Mucosa of rectum (tissue), 2 donors: Measurements from ENCODE around the gene PRORP.
A peak's percentile ranks its signal among the peaks of the same experiment; 100 is the strongest.
"Not testable (repeated sequence)": the region's sequence is repeated elsewhere in the genome, so short reads cannot be mapped to it uniquely, and the experiment has no call there.

Experiments
- H3K27ac ChIP-seq, 2 donors: one replicate each; pipeline ENCODE4 v1.7.0; 2013; ENCODE audit warnings: inconsistent platforms in 2 of 2, low read depth in 2 of 2, low read length in 2 of 2
- H3K27me3 ChIP-seq, 2 donors: one replicate each; pipeline ENCODE4 v1.7.0; 2013; ENCODE audit warnings: low read length in 2 of 2; ENCODE audit not compliant: control insufficient read depth in 2 of 2, insufficient read depth in 2 of 2
- H3K36me3 ChIP-seq, 2 donors: one replicate each; pipeline ENCODE4 v1.7.0; 2013; ENCODE audit warnings: low read length in 2 of 2; ENCODE audit not compliant: control insufficient read depth in 2 of 2, insufficient read depth in 2 of 2
- H3K4me1 ChIP-seq, 2 donors: one replicate each; pipeline ENCODE4 v1.7.0; 2013; ENCODE audit warnings: low read length in 2 of 2, mild to moderate bottlenecking in 1 of 2; ENCODE audit not compliant: control insufficient read depth in 2 of 2, insufficient read depth in 2 of 2
- H3K4me3 ChIP-seq, 2 donors: one replicate each; pipeline ENCODE4 v1.7.0; 2013; ENCODE audit warnings: low read length in 2 of 2
- H3K9ac ChIP-seq, 2 donors: one replicate each; pipeline ENCODE4 v1.7.0; 2013; ENCODE audit warnings: low read length in 2 of 2, low read depth in 1 of 2, mild to moderate bottlenecking in 1 of 2
- H3K9me3 ChIP-seq, 2 donors: one replicate each; pipeline ENCODE4 v1.7.0; 2013; ENCODE audit warnings: low read length in 2 of 2; ENCODE audit not compliant: control insufficient read depth in 2 of 2
- donor health status: healthy.
- donor health status: Normal muscosa, but diverticular disease.

The PRORP gene

DNA sequence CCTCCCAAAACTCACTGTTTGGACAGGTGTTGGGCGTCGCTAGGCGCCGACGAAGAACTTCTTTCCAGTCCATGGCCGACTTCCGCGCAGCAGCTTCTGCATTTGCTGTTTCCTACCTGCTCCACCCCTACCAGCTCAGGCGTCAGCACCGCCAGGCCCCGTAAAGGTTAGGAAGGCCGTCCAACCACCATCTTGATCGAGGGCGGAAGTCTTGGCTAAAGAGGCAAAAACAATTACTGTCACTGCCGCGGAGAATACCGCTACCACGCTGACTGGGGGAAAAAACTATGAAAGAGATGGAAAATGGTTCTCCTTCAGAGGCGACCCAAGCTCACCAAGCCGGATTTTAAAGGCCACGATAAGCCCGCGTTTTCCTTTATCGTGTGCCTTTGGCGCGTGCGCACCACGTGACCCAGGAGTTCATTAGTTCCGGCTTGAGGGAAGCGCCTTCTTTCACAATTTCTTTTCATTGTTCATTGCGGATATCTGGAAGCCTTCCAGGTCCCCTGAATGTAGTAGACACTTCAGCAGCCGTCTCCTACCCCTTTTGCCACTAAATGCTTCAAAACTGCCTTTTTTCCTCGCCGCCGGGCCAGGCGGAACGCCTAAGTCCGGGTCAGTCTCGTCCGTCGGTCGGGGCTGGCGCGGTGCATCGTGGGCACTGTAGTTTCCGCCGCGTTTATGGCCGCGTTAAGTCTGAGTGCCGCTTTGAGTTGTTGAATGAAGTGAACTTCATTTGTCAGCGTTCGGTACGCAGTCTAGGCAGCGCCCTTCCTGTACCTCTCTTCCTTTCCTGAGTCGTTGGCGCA lies at the start of gene PRORP, which contains the start of gene PPP2R3C:
TSS of gene PRORP (plus strand) at position 666 of the 809 bp plus-strand sequence. CDS start 694 bp downstream, outside the sequence.
TSS of gene PPP2R3C (minus strand) at position 104 of the 809 bp plus-strand sequence. CDS start at position 73, 31 bp downstream.
- Histone ChIP-seq H3K27me3 (no peaks in the 10 kb centered on the region), H3K36me3 (peaks cover 0 to 1% of the 10 kb centered on the region in 2 donors), H3K9ac (peak within 1 kb of the TSS; percentile 87 to 98), H3K27ac (peak within 1 kb of the TSS; percentile 97 to 99), H3K9me3 (no peaks in the 10 kb centered on the region), H3K4me1 (peaks cover 5 to 14% of the 10 kb centered on the region in 2 donors), H3K4me3 (peak within 1 kb of the TSS; percentile 87 to 100)

DNA sequence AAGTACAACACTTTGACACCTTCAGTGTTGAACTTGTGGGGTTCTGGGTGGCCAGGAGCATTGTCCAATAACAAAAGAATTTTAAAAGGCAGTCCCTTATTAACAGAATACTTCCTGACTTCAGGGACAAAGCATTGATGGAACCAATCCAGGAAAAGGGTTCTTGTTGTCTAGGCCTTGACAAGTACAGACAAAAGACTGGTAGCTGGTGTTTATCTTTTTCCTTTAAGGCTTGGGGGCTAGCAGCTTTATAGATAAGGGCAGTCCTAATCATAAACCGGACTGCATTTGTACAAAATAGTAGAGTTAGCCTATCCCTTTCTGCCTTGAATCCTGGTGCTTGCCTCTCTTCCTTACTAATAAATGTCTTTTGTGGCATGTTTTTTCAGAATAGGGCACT lies 48.9 kb upstream of the PRORP start:
- H3K27ac ChIP-seq, result no peak overlapping the region
- no peak overlapping the region for H3K4me3 ChIP-seq
- H3K9ac ChIP-seq, result no peak overlapping the region
- no peaks in the 10 kb centered on the region for H3K9me3 ChIP-seq
- H3K36me3 ChIP-seq, result peaks cover 5 to 24% of the 10 kb centered on the region in 2 donors
- H3K4me1 ChIP-seq, result peaks cover 0 to 10% of the 10 kb centered on the region in 2 donors
- no peaks in the 10 kb centered on the region for H3K27me3 ChIP-seq

DNA sequence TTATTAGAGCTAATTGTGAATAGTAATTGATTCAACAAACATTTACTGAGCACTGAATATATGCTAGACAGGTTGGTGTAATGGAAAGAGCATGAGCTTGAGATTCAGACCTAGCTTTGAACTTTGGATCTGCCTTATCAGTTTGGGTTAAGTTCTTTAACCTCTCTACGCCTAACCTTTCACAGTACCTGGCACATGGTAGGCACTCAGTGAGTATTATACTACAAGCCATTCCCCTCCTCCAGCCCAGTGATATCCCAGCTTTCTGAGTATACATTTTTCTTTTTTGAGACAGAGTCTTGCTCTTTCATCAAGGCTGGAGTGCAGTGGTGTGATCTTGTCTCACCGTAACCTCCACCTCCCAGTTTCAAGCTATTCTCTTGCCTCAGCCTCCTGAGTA lies 44.3 kb upstream of the PRORP start:
- Histone ChIP-seq H3K9me3 (no peaks in the 10 kb centered on the region), H3K4me3 (no peak overlapping the region), H3K36me3 (peaks cover 13 to 36% of the 10 kb centered on the region in 2 donors), H3K27ac (no peak overlapping the region), H3K4me1 (peaks cover 2 to 14% of the 10 kb centered on the region in 2 donors), H3K27me3 (no peaks in the 10 kb centered on the region), H3K9ac (no peak overlapping the region)

DNA sequence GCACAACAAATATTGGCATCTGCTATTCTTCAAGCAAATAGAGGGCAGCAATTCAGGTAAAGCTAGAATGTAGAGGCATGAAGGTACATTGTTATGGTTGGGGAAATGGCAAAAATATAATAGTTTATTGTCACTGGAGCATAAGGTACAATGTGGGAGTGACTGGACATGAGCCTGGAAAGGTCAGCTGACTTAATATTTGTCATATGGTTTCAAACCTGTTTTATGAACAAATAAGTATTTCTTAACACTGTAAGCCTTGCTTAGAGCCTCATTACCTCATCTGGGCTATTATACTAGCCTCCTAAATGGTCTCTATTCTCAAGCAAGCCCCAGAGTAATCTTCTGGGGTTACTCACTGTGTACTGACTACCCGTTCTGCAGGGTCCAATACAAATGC lies 42.6 kb upstream of the PRORP start:
- peaks cover 13 to 29% of the 10 kb centered on the region in 2 donors for H3K36me3 ChIP-seq
- no peaks in the 10 kb centered on the region for H3K27me3 ChIP-seq

DNA sequence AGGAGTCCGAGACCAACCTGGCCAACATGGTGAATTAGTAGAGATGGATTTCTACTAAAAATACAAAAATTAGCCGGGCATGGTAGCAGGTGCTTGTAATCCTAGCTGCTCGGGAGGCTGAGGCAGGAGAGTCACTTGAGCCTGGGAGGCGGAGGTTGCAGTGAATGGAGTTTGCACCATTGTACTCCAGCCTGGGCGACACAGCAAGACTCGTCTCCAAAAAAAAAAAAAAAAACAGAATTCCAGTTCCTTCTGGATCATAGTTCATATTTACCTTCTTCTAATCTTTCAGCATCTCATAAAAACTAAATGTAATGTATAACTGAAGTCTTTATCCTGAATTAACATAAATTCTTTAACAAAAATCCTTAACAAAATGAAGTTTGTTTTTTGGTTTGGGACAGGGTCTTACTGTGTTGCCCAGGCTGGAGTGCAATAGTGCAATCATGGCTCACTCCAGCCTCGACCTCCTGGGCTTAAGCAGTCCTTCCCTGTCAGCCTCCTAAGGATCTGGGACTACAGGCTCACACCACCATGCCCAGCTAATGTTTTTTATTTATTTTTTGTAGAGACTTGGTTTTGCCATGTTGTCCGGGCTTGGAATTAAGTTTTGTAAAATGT lies 38.7 kb upstream of the PRORP start:
- Histone ChIP-seq H3K27ac (peak overlapping the region; percentile 58 to 69), H3K4me1 (peaks cover 5 to 15% of the 10 kb centered on the region in 2 donors), H3K9me3 (no peaks in the 10 kb centered on the region), H3K4me3 (no peak overlapping the region), H3K9ac (no peak overlapping the region), H3K36me3 (peaks cover 16 to 49% of the 10 kb centered on the region in 2 donors), H3K27me3 (no peaks in the 10 kb centered on the region)

More for the DNA sequence above, 42.6 kb upstream of the PRORP start:
- peak overlapping the region in 1 of 2 donors; percentile 37 for H3K27ac ChIP-seq
- no peak overlapping the region for H3K4me3 ChIP-seq
- peaks cover 5 to 22% of the 10 kb centered on the region in 2 donors for H3K4me1 ChIP-seq
- H3K9me3 ChIP-seq, result no peaks in the 10 kb centered on the region
- H3K9ac ChIP-seq, result no peak overlapping the region

DNA sequence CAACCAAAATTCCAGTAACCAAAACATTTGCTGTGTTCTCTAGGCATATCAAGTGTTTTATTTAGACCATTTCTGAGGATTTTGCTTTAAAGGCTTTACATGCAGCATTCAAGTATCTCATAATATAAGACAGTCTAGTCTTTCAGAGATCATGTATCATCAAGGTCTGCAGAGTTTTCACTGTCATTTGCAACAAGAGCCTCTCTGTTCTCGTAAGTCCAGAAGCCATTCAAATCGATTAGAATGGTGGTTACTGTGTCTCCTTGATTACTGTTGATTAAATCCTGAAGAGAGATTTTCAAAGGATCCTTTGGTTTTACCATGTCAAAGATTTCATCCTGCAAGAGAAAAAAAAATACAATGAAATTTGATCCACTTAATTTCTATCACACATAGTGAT lies 36.9 kb upstream of the PRORP start:
- Histone ChIP-seq H3K4me3 (no peak overlapping the region), H3K27me3 (no peaks in the 10 kb centered on the region), H3K4me1 (peaks cover 3 to 8% of the 10 kb centered on the region in 2 donors), H3K36me3 (peaks cover 10 to 42% of the 10 kb centered on the region in 2 donors), H3K9me3 (no peaks in the 10 kb centered on the region), H3K27ac (no peak overlapping the region), H3K9ac (no peak overlapping the region)

DNA sequence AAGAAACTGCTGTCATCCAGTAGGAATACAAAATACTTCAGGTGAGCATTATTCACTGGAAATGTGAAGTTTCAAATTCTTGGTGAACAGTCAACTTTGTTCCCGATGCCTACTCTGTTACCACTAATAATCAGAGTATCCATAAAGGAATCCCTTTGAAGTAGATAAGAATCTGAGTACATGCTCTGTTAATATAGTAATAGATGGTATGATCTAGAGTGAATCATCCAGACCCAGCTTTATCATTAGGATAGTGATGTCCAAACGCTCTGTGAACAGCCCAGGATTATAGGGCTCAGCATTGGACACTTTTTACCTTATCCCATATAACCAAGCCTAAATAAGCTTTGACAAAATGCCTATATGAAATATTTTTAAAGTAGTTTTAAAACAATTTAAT lies 33.8 kb upstream of the PRORP start:
- Histone ChIP-seq H3K9me3 (no peaks in the 10 kb centered on the region), H3K36me3 (peaks cover 7 to 32% of the 10 kb centered on the region in 2 donors), H3K9ac (no peak overlapping the region), H3K27ac (no peak overlapping the region), H3K4me3 (no peak overlapping the region), H3K27me3 (no peaks in the 10 kb centered on the region), H3K4me1 (peaks cover 0 to 3% of the 10 kb centered on the region in 2 donors)

DNA sequence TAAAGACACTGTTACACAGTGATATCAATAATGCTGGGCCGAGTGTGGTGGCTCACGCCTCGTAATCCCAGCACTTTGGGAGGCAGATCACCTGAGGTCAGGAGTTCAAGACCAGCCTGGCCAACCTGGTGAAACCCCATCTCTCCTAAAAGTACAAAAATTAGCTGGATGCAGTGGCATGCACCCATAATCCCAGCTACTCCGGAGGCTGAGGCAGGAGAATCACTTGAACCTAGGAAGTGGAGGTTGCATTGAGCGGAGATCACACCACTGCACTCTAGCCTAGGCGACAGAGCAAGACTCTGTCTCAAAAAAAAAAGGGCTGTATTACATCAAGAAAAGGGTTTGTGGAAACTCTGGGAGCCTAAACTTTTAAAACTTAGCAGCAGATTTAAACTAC lies 27.7 kb upstream of the PRORP start:
- not testable (repeated sequence) for H3K4me3 ChIP-seq, H3K4me1 ChIP-seq, H3K9ac ChIP-seq, H3K27me3 ChIP-seq, H3K9me3 ChIP-seq, H3K27ac ChIP-seq
- H3K36me3 ChIP-seq, result peaks cover 9 to 37% of the 10 kb centered on the region in 2 donors

DNA sequence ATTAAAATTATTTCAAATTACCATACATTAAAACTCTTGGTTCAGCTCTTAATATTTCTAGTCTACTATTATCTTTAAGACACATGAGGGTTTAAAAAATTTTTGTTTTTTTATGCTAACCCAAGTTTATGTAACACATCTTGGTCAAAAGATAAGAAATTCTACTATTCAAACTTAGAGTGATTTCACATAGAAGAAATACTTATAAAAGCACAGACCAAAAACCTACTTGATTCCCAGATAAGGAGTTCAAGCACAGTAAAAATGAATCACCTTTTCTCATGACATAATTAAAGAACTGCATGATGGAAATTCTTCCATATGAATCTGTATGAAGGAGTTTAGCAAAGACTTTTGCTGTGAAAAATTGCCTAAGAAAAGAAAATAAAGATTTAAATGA lies 14.5 kb upstream of the PRORP start:
- Histone ChIP-seq H3K27me3 (no peaks in the 10 kb centered on the region), H3K4me3 (no peak overlapping the region), H3K9me3 (no peaks in the 10 kb centered on the region), H3K36me3 (peaks cover 32 to 50% of the 10 kb centered on the region in 2 donors), H3K9ac (no peak overlapping the region), H3K4me1 (no peaks in the 10 kb centered on the region), H3K27ac (no peak overlapping the region)

DNA sequence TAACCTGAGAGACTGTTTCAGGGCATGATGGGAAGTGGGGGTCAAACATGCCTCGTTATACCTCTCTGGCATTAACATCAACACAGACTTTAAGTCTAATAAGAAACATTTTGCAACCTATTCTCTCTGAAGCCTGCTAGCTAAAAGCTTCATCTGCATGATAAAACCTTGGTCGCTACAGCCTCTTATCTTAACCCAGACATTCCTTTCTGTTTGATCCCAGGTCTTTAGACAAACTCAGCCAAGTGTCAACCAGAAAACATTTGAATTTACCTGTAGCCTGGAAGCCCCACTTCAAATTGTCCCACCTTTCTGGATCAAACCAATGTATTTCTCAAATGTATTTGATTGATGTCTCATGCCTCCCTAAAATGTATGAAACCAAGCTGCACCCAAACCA lies 9.7 kb upstream of the PRORP start:
- Histone ChIP-seq H3K27me3 (no peaks in the 10 kb centered on the region), H3K4me1 (no peaks in the 10 kb centered on the region), H3K9me3 (no peaks in the 10 kb centered on the region), H3K4me3 (no peak overlapping the region), H3K9ac (no peak overlapping the region), H3K36me3 (peaks cover 34 to 52% of the 10 kb centered on the region in 2 donors), H3K27ac (no peak overlapping the region)
